ENCODE results near the gene OR2V1.
"Not testable (repeated sequence)": the region's sequence is repeated elsewhere in the genome, so short reads cannot be mapped to it uniquely, and the experiment has no call there.

OR2V1 gene

GRCh38 chr5:181156758-181157157 is 25.8 kb upstream of the OR2V1 start:
- Histone ChIP-seq H3K27me3 (ENCODE audit: control insufficient read depth, insufficient read depth, low read length) (peaks cover 29% of the 10 kb centered on the region), H3K36me3 (ENCODE audit: insufficient read depth, low read length) (no peaks in the 10 kb centered on the region), H3K9ac (ENCODE audit: low read depth, low read length) (no peak overlapping the region), H3K4me1 (ENCODE audit: control insufficient read depth, insufficient read depth, low read length) (peaks cover 12% of the 10 kb centered on the region), H3K9me3 (replicated peaks; ENCODE audit: low read length) (no peaks in the 10 kb centered on the region), H3K4me2 (ENCODE audit: low read length) (no peak overlapping the region), H3K4me3 (ENCODE audit: low read length) (no peak overlapping the region)

DNA sequence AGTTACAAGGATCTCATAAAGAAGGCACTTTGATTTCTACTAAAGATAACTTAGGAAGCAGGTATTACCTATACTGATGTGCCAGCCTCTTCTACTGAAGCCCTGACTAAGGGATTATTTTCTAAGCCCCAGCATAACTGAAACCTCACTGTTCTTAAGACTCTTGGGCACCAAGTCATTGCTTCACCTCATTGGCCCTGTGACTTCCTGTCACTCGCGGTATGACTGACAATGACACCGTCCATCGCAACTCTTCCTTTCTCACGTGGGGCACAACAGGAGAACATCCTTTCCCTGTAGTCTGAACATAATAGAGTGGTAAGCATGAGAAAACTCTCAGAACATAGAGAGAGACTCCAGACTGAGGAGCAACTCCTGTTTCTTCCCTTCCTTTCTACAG is 22.8 kb upstream of the OR2V1 start:
- H3K9me3 ChIP-seq (replicated peaks; ENCODE audit: low read length): no peaks in the 10 kb centered on the region
- H3K4me2 ChIP-seq (ENCODE audit: low read length): no peak overlapping the region

GRCh38 chr5:181152406-181152805 is 21.4 kb upstream of the OR2V1 start:
- H3K27me3 ChIP-seq (ENCODE audit: control insufficient read depth, insufficient read depth, low read length): peaks cover 44% of the 10 kb centered on the region

More for the DNA sequence above, 22.8 kb upstream of the OR2V1 start:
- Histone ChIP-seq H3K4me1 (ENCODE audit: control insufficient read depth, insufficient read depth, low read length) (no peaks in the 10 kb centered on the region), H3K4me3 (ENCODE audit: low read length) (no peak overlapping the region), H3K36me3 (ENCODE audit: insufficient read depth, low read length) (no peaks in the 10 kb centered on the region), H3K9ac (ENCODE audit: low read depth, low read length) (no peak overlapping the region), H3K27me3 (ENCODE audit: control insufficient read depth, insufficient read depth, low read length) (peaks cover 47% of the 10 kb centered on the region)

DNA sequence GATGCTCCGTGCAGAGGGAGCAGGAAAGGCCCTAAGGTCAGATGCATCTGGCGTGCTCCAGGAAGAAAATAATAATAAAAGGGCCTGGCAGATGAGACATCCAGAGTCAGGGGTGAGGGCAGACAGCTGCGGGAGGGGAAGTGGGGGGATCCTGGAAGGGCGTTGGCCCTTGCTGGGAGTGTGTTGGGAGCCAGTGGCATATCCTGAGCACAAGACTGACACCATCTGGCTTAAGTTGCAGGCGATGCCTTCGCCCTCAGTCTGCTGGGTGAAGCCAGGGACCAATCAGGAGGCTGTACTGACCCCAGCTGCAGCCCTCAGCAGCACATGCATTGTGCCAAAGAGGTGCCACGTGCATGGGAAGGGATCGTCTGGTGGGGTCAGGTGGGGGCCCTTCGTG is 20.2 kb upstream of the OR2V1 start:
- Histone ChIP-seq H3K9ac (ENCODE audit: low read depth, low read length) (no peak overlapping the region), H3K4me3 (ENCODE audit: low read length) (no peak overlapping the region), H3K9me3 (replicated peaks; ENCODE audit: low read length) (no peaks in the 10 kb centered on the region), H3K4me1 (ENCODE audit: control insufficient read depth, insufficient read depth, low read length) (no peaks in the 10 kb centered on the region), H3K4me2 (ENCODE audit: low read length) (no peak overlapping the region), H3K27me3 (ENCODE audit: control insufficient read depth, insufficient read depth, low read length) (peaks cover 32% of the 10 kb centered on the region), H3K36me3 (ENCODE audit: insufficient read depth, low read length) (no peaks in the 10 kb centered on the region)

More at GRCh38 chr5:181152406-181152805, 21.4 kb upstream of the OR2V1 start:
- H3K36me3 ChIP-seq (ENCODE audit: insufficient read depth, low read length): no peaks in the 10 kb centered on the region
- no peak overlapping the region for H3K4me3 ChIP-seq (ENCODE audit: low read length)
- H3K4me2 ChIP-seq (ENCODE audit: low read length): no peak overlapping the region
- no peak overlapping the region for H3K9ac ChIP-seq (ENCODE audit: low read depth, low read length)
- H3K4me1 ChIP-seq (ENCODE audit: control insufficient read depth, insufficient read depth, low read length): no peaks in the 10 kb centered on the region
- no peaks in the 10 kb centered on the region for H3K9me3 ChIP-seq (replicated peaks; ENCODE audit: low read length)

DNA sequence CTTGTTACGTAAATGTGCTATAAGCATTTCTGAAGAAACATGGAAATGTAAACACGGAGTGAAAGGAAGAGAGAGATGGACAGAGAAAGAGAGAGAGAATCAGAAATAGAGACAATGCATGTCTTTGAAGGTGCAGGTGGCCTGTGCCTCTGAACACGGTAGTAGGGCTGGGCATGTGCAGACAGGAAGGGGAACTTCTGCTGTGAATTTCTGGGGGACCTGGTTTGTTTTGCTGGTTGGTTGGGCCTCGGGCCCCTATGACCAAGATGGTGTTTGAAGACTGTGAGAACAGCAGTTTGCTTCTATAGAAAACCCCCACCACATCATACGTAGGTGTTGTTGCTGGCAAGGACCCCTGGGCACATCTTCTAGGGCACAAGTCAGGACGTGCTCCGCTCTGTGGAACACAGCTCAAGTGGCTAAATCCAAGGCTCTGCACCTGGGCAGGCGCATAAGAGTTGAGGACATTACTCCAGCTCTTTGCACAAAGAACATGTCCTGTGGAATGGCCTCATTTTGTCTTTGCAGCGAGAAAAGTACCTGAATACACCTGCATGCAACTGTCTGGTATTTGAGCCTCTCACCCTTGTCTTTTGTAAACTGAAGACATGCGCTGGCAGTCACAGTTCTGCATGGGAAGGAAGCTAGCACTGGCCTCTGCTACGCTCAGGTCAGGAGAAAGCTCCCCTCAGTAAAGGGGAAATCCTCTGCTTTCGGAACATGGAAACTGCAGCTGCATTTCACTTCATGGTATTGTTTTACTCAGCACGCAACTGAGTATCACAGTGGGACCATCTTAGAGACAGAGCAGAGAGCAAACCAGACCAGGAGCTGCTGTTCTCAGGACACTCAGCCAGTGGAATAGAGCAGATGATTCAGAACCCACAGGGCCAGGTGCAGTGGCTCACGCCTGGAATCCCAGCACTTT is 19.1 kb upstream of the OR2V1 start:
- peaks cover 26% of the 10 kb centered on the region for H3K27me3 ChIP-seq (ENCODE audit: control insufficient read depth, insufficient read depth, low read length)
- no peaks in the 10 kb centered on the region for H3K9me3 ChIP-seq (replicated peaks; ENCODE audit: low read length)
- H3K4me1 ChIP-seq (ENCODE audit: control insufficient read depth, insufficient read depth, low read length): no peaks in the 10 kb centered on the region
- H3K9ac ChIP-seq (ENCODE audit: low read depth, low read length): no peak overlapping the region
- no peaks in the 10 kb centered on the region for H3K36me3 ChIP-seq (ENCODE audit: insufficient read depth, low read length)
- no peak overlapping the region for H3K4me3 ChIP-seq (ENCODE audit: low read length)
- no peak overlapping the region for H3K4me2 ChIP-seq (ENCODE audit: low read length)

- Histone ChIP-seq H3K27me3 (ENCODE audit: control insufficient read depth, insufficient read depth, low read length) (peaks cover 26% of the 10 kb centered on the region), H3K4me1 (ENCODE audit: control insufficient read depth, insufficient read depth, low read length) (no peaks in the 10 kb centered on the region), H3K4me3 (ENCODE audit: low read length) (no peak overlapping the region), H3K4me2 (ENCODE audit: low read length) (no peak overlapping the region), H3K9me3 (replicated peaks; ENCODE audit: low read length) (no peaks in the 10 kb centered on the region), H3K36me3 (ENCODE audit: insufficient read depth, low read length) (no peaks in the 10 kb centered on the region), H3K9ac (ENCODE audit: low read depth, low read length) (no peak overlapping the region)
Measured at GRCh38 chr5:181149355-181149754, 18.4 kb upstream of the OR2V1 start.

- not testable (repeated sequence) for H3K4me1 ChIP-seq (ENCODE audit: control insufficient read depth, insufficient read depth, low read length); H3K36me3 ChIP-seq (ENCODE audit: insufficient read depth, low read length); H3K9ac ChIP-seq (ENCODE audit: low read depth, low read length); H3K9me3 ChIP-seq (replicated peaks; ENCODE audit: low read length); H3K4me3 ChIP-seq (ENCODE audit: low read length); H3K4me2 ChIP-seq (ENCODE audit: low read length)
- peaks cover 24% of the 10 kb centered on the region for H3K27me3 ChIP-seq (ENCODE audit: control insufficient read depth, insufficient read depth, low read length)
Measured at GRCh38 chr5:181146927-181147636, 16.1 kb upstream of the OR2V1 start, which contains the start of gene OR2V2. TSS of gene OR2V2 (plus strand) at chr5:181147586. CDS start at chr5:181154943, 7,357 bp downstream.

- H3K4me1 ChIP-seq (ENCODE audit: control insufficient read depth, insufficient read depth, low read length): no peaks in the 10 kb centered on the region
- H3K9ac ChIP-seq (ENCODE audit: low read depth, low read length): no peak overlapping the region
- no peaks in the 10 kb centered on the region for H3K36me3 ChIP-seq (ENCODE audit: insufficient read depth, low read length)
- no peaks in the 10 kb centered on the region for H3K9me3 ChIP-seq (replicated peaks; ENCODE audit: low read length)
- H3K4me2 ChIP-seq (ENCODE audit: low read length): no peak overlapping the region
- H3K27me3 ChIP-seq (ENCODE audit: control insufficient read depth, insufficient read depth, low read length): peaks cover 22% of the 10 kb centered on the region
- no peak overlapping the region for H3K4me3 ChIP-seq (ENCODE audit: low read length)
Measured at GRCh38 chr5:181145133-181145532, 14.2 kb upstream of the OR2V1 start.

DNA sequence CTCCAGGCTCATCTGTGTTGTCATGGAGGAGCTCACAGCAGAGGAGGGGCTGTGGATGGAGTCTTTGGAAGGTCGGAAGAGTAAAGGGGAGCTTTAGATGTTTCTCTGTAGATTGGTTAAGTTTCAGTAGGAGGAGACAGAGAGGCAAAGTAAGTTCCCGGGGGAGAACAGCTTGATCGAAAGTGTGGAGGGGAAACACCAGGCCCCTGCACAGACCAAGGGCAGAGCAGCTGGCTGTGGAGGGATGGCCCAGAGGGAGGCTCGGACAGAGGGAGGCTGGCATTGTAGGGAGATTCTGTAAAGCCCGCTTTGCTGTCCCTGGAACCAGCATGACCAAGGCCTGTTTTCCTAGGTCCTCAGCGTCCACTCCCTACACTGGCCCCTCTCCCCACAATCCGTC is 11.1 kb upstream of the OR2V1 start:
- Histone ChIP-seq H3K9ac (ENCODE audit: low read depth, low read length) (no peak overlapping the region), H3K4me3 (ENCODE audit: low read length) (no peak overlapping the region), H3K36me3 (ENCODE audit: insufficient read depth, low read length) (no peaks in the 10 kb centered on the region), H3K4me1 (ENCODE audit: control insufficient read depth, insufficient read depth, low read length) (no peaks in the 10 kb centered on the region), H3K4me2 (ENCODE audit: low read length) (no peak overlapping the region), H3K27me3 (ENCODE audit: control insufficient read depth, insufficient read depth, low read length) (peaks cover 10% of the 10 kb centered on the region), H3K9me3 (replicated peaks; ENCODE audit: low read length) (no peaks in the 10 kb centered on the region)

- Histone ChIP-seq H3K4me3 (ENCODE audit: low read length) (no peak overlapping the region), H3K9ac (ENCODE audit: low read depth, low read length) (no peak overlapping the region), H3K4me1 (ENCODE audit: control insufficient read depth, insufficient read depth, low read length) (no peaks in the 10 kb centered on the region), H3K9me3 (replicated peaks; ENCODE audit: low read length) (no peaks in the 10 kb centered on the region), H3K4me2 (ENCODE audit: low read length) (no peak overlapping the region), H3K36me3 (ENCODE audit: insufficient read depth, low read length) (no peaks in the 10 kb centered on the region), H3K27me3 (ENCODE audit: control insufficient read depth, insufficient read depth, low read length) (peaks cover 10% of the 10 kb centered on the region)
Measured at GRCh38 chr5:181140766-181141165, 9.8 kb upstream of the OR2V1 start.

DNA sequence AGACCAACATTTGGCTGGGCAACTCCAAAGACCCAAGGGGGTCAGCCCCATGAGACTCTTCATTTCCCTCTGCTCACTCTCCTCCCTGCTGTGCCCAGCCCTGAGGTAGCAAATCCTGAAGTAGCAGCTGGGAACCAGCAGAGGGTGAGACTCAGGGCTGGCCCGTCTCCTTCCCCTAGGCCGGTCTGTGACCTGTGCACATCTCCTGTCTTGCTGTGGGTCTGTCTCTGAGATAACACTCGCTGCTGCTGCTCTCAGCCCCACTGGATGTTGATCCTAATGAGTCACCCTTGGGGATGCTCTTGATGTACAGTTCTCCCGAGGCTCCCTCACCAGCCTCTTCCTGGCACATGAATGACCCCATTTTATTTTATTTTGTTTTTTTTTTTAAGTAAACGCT is 7.3 kb upstream of the OR2V1 start:
- Histone ChIP-seq H3K4me1 (ENCODE audit: control insufficient read depth, insufficient read depth, low read length) (peaks cover 5% of the 10 kb centered on the region), H3K27me3 (ENCODE audit: control insufficient read depth, insufficient read depth, low read length) (peaks cover 8% of the 10 kb centered on the region), H3K4me2 (ENCODE audit: low read length) (no peak overlapping the region), H3K9me3 (replicated peaks; ENCODE audit: low read length) (no peaks in the 10 kb centered on the region), H3K4me3 (ENCODE audit: low read length) (no peak overlapping the region), H3K9ac (ENCODE audit: low read depth, low read length) (no peak overlapping the region), H3K36me3 (ENCODE audit: insufficient read depth, low read length) (no peaks in the 10 kb centered on the region)

Data from skeletal muscle satellite cell (primary cell).